ENCODE data around the gene POC1B. TPM values are rescaled to one million over a fixed set of nuclear protein-coding genes. Genes with fewer than 3 reads are reported as not detected.

POC1B gene
- total RNA-seq, 1 experiment from 2014 or later, result 17.8 TPM

- TF ChIP-seq TEAD1 (CRISPR knock-in tag; IDR thresholded peaks at IDR 0.05), result peak; percentile 94; the same call in 1 of the 2 replicates
- no peak for TF ChIP-seq NR3C1 (CRISPR knock-in tag; conservative IDR thresholded peaks at IDR 0.05; ENCODE audit: low read depth)
- TF ChIP-seq ZNF232 (CRISPR knock-in tag; IDR thresholded peaks at IDR 0.05), result no peak
- TF ChIP-seq USF1 (CRISPR knock-in tag; IDR thresholded peaks at IDR 0.05), result no peak
Observed at GRCh38 chr12:89451841-89452251, 74.0 kb downstream of the POC1B start (continued).

GRCh38 chr12:89450907-89451306 is 74.9 kb downstream of the POC1B start:
- H3K4me3 Mint-ChIP-seq, result peak overlapping the region; percentile 51; the same call in 1 of the 2 replicates
- peaks cover 71% of the 10 kb centered on the region for H3K4me1 Mint-ChIP-seq
- TF ChIP-seq GABPB1 (CRISPR knock-in tag; IDR thresholded peaks at IDR 0.05) (no peak), RORB (CRISPR knock-in tag; IDR thresholded peaks at IDR 0.05) (0 out of 2 replicates have a peak, but pooled peaks have one; percentile 29), FOXP1 (CRISPR knock-in tag; IDR thresholded peaks at IDR 0.05; ENCODE audit: borderline replicate concordance) (no peak), ZNF232 (CRISPR knock-in tag; IDR thresholded peaks at IDR 0.05) (no peak)
- H3K9me3 Mint-ChIP-seq, result no peaks in the 10 kb centered on the region; the same call in 1 of the 2 replicates
- ATAC-seq, result peak; percentile 17; the same call in 1 of the 2 replicates
- POLR2A ChIA-PET, result interaction anchor here (2.1 to 3.2 kb wide), 2 partner anchors 98 to 104 kb away, joined by 19 to 83 read pairs; partner anchors contain the start of gene DUSP6
- H3K27ac Mint-ChIP-seq, result peak overlapping the region; percentile 96
- CTCF ChIA-PET, result interaction anchor here (1.4 to 2.6 kb wide), 3 partner anchors 63 to 431 kb away, joined by 4 to 20 read pairs (median 10); partner anchors contain the start of gene DUSP6
- DNase-seq (ENCODE audit: low spot score), result no peak
- no peaks in the 10 kb centered on the region for H3K27me3 Mint-ChIP-seq (ENCODE audit: low read depth)
- H3K36me3 Mint-ChIP-seq, result no peaks in the 10 kb centered on the region

GRCh38 chr12:89448951-89449371 is 76.9 kb downstream of the POC1B start:
- H3K36me3 Mint-ChIP-seq, result peaks cover 15% of the 10 kb centered on the region
- no peak overlapping the region for H3K4me3 Mint-ChIP-seq
- H3K4me1 Mint-ChIP-seq, result peaks cover 55% of the 10 kb centered on the region
- ChIA-PET POLR2A (no interaction called here), CTCF (no interaction called here)
- DNase-seq (ENCODE audit: low spot score) (no peak), ATAC-seq (no peak)
- no peaks in the 10 kb centered on the region; the same call in 1 of the 2 replicates for H3K27me3 Mint-ChIP-seq (ENCODE audit: low read depth)
- no peak overlapping the region for H3K27ac Mint-ChIP-seq
- H3K9me3 Mint-ChIP-seq, result peaks cover 14% of the 10 kb centered on the region
- TF ChIP-seq FOXP4 (CRISPR knock-in tag; IDR thresholded peaks at IDR 0.05) (no peak), ZNF138 (CRISPR knock-in tag; conservative IDR thresholded peaks at IDR 0.05) (no peak), PRRX2 (CRISPR knock-in tag; IDR thresholded peaks at IDR 0.05) (no peak), SMAD3 (CRISPR knock-in tag; IDR thresholded peaks at IDR 0.05; ENCODE audit: borderline replicate concordance) (no peak), ELF4 (CRISPR knock-in tag; IDR thresholded peaks at IDR 0.05; ENCODE audit: low read depth) (no peak), ERG (CRISPR knock-in tag; IDR thresholded peaks at IDR 0.05) (no peak), SOX15 (CRISPR knock-in tag; IDR thresholded peaks at IDR 0.05) (no peak), FOXP1 (CRISPR knock-in tag; IDR thresholded peaks at IDR 0.05; ENCODE audit: borderline replicate concordance) (no peak), FOXJ3 (CRISPR knock-in tag; IDR thresholded peaks at IDR 0.05; ENCODE audit: borderline replicate concordance) (no peak), ZNF317 (CRISPR knock-in tag; IDR thresholded peaks at IDR 0.05; ENCODE audit: borderline replicate concordance, low read depth) (no peak), CDX4 (CRISPR knock-in tag; IDR thresholded peaks at IDR 0.05; ENCODE audit: borderline replicate concordance) (no peak), TCF7 (CRISPR knock-in tag; IDR thresholded peaks at IDR 0.05; ENCODE audit: low read depth) (no peak), ZNF281 (CRISPR knock-in tag; IDR thresholded peaks at IDR 0.05) (no peak), ZNF512 (CRISPR knock-in tag; IDR thresholded peaks at IDR 0.05; ENCODE audit: borderline replicate concordance) (no peak), RELA (CRISPR knock-in tag; IDR thresholded peaks at IDR 0.05; ENCODE audit: borderline replicate concordance) (no peak)

Data from WTC11 (cell line).